Adrenal gland (tissue), 5 donors: ENCODE measurements around the gene PEX10.

Experiments used
- POLR2A ChIP-seq, 2 donors: fragments of 450-650 bp; IDR thresholded peaks; one replicate each; pipeline ENCODE4 v1.6.1; 2017; ENCODE audit warnings: antibody characterized with exemption in 2 of 2, mild to moderate bottlenecking in 2 of 2, moderate library complexity in 1 of 2
- TF ChIP-seq, protein P1 (sequence below), 6 experiments: fragments of 450-650 bp in 4 of 6; fragments of 200-600 bp in 2 of 6; sonication (generic) in 1 of 6; IDR thresholded peaks; 1 replicate in 5 of 6; 2 replicates in 1 of 6; pipeline versions ENCODE4 v1.5.1 to v1.8.0; 2016 to 2021; ENCODE audit warnings: antibody characterized with exemption in 6 of 6, mild to moderate bottlenecking in 2 of 6, moderate library complexity in 1 of 6
- donor health status: DM: no; HTN: no; CAD: no.

DNA sequence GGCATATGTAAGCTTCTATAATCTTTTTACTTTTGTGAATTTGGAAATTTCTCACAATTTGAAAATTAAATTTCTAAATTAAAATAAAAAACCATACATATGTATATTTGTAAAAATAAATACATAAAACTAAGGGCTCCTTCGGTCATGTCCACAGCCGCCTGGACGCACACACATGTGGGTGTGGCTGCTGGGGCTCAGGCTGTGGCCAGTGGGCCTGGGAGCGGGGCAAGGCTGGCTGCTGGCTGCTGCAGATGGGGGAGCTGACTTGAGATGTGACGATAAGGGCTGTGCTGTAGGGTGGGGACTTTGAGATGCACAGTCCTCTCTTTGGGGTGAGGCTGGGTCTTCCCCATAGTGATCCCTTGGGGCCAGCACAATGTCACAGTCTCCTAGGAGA is 15.9 kb downstream of the PEX10 start:
- no peak for TF ChIP-seq POLR2A (IDR thresholded peaks at IDR 0.05)
- TF ChIP-seq, protein P1, sequence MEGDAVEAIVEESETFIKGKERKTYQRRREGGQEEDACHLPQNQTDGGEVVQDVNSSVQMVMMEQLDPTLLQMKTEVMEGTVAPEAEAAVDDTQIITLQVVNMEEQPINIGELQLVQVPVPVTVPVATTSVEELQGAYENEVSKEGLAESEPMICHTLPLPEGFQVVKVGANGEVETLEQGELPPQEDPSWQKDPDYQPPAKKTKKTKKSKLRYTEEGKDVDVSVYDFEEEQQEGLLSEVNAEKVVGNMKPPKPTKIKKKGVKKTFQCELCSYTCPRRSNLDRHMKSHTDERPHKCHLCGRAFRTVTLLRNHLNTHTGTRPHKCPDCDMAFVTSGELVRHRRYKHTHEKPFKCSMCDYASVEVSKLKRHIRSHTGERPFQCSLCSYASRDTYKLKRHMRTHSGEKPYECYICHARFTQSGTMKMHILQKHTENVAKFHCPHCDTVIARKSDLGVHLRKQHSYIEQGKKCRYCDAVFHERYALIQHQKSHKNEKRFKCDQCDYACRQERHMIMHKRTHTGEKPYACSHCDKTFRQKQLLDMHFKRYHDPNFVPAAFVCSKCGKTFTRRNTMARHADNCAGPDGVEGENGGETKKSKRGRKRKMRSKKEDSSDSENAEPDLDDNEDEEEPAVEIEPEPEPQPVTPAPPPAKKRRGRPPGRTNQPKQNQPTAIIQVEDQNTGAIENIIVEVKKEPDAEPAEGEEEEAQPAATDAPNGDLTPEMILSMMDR (IDR thresholded peaks at IDR 0.05), result no peak
